NT2/D1 (cell line): ENCODE data around the gene KY.

Source experiments
- DNase-seq: peaks from one replicate; pipeline ENCODE4 v3.0.0-alpha.2; 2011; ENCODE audit warnings: low read depth, low spot score
- H3K27me3 ChIP-seq: 2 replicates; pipeline ENCODE4 v1.6.0; 2011; ENCODE audit warnings: mild to moderate bottlenecking; ENCODE audit not compliant: insufficient read length, insufficient read depth
- H3K36me3 ChIP-seq: 2 replicates; pipeline ENCODE4 v1.6.1; 2011; ENCODE audit warnings: mild to moderate bottlenecking, low read length, mixed read lengths; ENCODE audit not compliant: insufficient read depth, insufficient read length
- H3K4me1 ChIP-seq: 2 replicates; pipeline ENCODE4 v1.5.1; 2011; ENCODE audit not compliant: insufficient read depth, insufficient read length
- H3K4me3 ChIP-seq: 2 replicates; pipeline ENCODE4 v1.5.1; 2011; ENCODE audit warnings: low read depth; ENCODE audit not compliant: insufficient read length
- H3K9ac ChIP-seq: 2 replicates; pipeline ENCODE4 v1.6.0; 2011; ENCODE audit warnings: low read depth; ENCODE audit not compliant: insufficient read length
- H3K9me3 ChIP-seq: 2 replicates; pipeline ENCODE4 v1.5.1; 2011; ENCODE audit warnings: mild to moderate bottlenecking, low read length; ENCODE audit not compliant: insufficient read depth
- SUZ12 ChIP-seq: IDR thresholded peaks from 2 replicates; pipeline ENCODE4 v1.6.1; 2011; ENCODE audit not compliant: insufficient read length, insufficient read depth; ENCODE audit errors: extremely low read depth
- YY1 ChIP-seq: IDR thresholded peaks from 2 replicates; pipeline ENCODE4 v1.6.1; 2011; ENCODE audit not compliant: insufficient read length, insufficient read depth
- ZNF274 ChIP-seq: IDR thresholded peaks from 2 replicates; pipeline ENCODE4 v1.6.1; 2011; ENCODE audit warnings: mild to moderate bottlenecking, low read depth, low read length

KY gene

GRCh38 chr3:134617608-134618477, 33.0 kb downstream of the KY start:
- peaks cover 17% of the 10 kb centered on the region for H3K4me1 ChIP-seq
- no peak overlapping the region for H3K9ac ChIP-seq
- no peaks in the 10 kb centered on the region for H3K36me3 ChIP-seq
- no peak overlapping the region for H3K4me3 ChIP-seq
- TF ChIP-seq ZNF274: no peak
- TF ChIP-seq YY1: no peak
- TF ChIP-seq SUZ12: no peak
- no peaks in the 10 kb centered on the region for H3K27me3 ChIP-seq
- H3K9me3 ChIP-seq: no peaks in the 10 kb centered on the region
- no peak for DNase-seq

GRCh38 chr3:134615743-134616142, 35.1 kb downstream of the KY start:
- no peak overlapping the region for H3K4me3 ChIP-seq
- H3K9me3 ChIP-seq: no peaks in the 10 kb centered on the region

GRCh38 chr3:134614955-134615354, 35.9 kb downstream of the KY start:
- Histone ChIP-seq H3K36me3 (no peaks in the 10 kb centered on the region), H3K9me3 (no peaks in the 10 kb centered on the region), H3K9ac (no peak overlapping the region), H3K4me1 (peaks cover 17% of the 10 kb centered on the region), H3K27me3 (no peaks in the 10 kb centered on the region), H3K4me3 (no peak overlapping the region)
- DNase-seq: no peak
- no peak for TF ChIP-seq SUZ12
- no peak for TF ChIP-seq ZNF274
- TF ChIP-seq YY1: no peak

More at GRCh38 chr3:134615743-134616142, 35.1 kb downstream of the KY start:
- Histone ChIP-seq H3K27me3 (no peaks in the 10 kb centered on the region), H3K9ac (no peak overlapping the region), H3K36me3 (no peaks in the 10 kb centered on the region), H3K4me1 (peaks cover 17% of the 10 kb centered on the region)
- TF ChIP-seq ZNF274 (no peak), SUZ12 (no peak), YY1 (no peak)
- DNase-seq: no peak

- H3K4me3 ChIP-seq: no peak overlapping the region
- TF ChIP-seq ZNF274 (no peak), YY1 (no peak), SUZ12 (no peak)
- H3K27me3 ChIP-seq: no peaks in the 10 kb centered on the region
- H3K9me3 ChIP-seq: no peaks in the 10 kb centered on the region
- H3K36me3 ChIP-seq: no peaks in the 10 kb centered on the region
- H3K9ac ChIP-seq: no peak overlapping the region
- peaks cover 8% of the 10 kb centered on the region for H3K4me1 ChIP-seq
- DNase-seq: no peak
Measured at GRCh38 chr3:134613006-134613520, 37.8 kb downstream of the KY start.

GRCh38 chr3:134611516-134611915, 39.3 kb downstream of the KY start:
- no peak overlapping the region for H3K9ac ChIP-seq
- no peak for TF ChIP-seq ZNF274
- DNase-seq: no peak
- peaks cover 11% of the 10 kb centered on the region for H3K4me1 ChIP-seq
- H3K9me3 ChIP-seq: no peaks in the 10 kb centered on the region
- no peaks in the 10 kb centered on the region for H3K36me3 ChIP-seq
- H3K27me3 ChIP-seq: no peaks in the 10 kb centered on the region
- H3K4me3 ChIP-seq: no peak overlapping the region

GRCh38 chr3:134610432-134611385, 40.1 kb downstream of the KY start:
- Histone ChIP-seq H3K36me3 (no peaks in the 10 kb centered on the region), H3K4me1 (peaks cover 11% of the 10 kb centered on the region), H3K9me3 (no peaks in the 10 kb centered on the region), H3K9ac (no peak overlapping the region), H3K27me3 (no peaks in the 10 kb centered on the region), H3K4me3 (no peak overlapping the region)
- TF ChIP-seq YY1: no peak
- TF ChIP-seq SUZ12: no peak
- TF ChIP-seq ZNF274: no peak
- DNase-seq: no peak
